K562 (cell line): ENCODE data around the gene CD19. TPM values are rescaled to one million over a fixed set of nuclear protein-coding genes. Genes with fewer than 3 reads are reported as not detected.

Source experiments
- ARID2 ChIP-seq: fragments of 450-650 bp; IDR thresholded peaks from 2 replicates; pipeline ENCODE4 v1.6.1; 2017; ENCODE audit warnings: antibody characterized with exemption, mild to moderate bottlenecking
- CLOCK ChIP-seq: fragments of 250-450 bp; sonication (Bioruptor Pico); IDR thresholded peaks from 2 replicates; pipeline ENCODE4 v1.4.0; 2020; ENCODE audit warnings: mild to moderate bottlenecking, moderate library complexity, borderline replicate concordance
- CTCF ChIP-seq, 3 experiments: IDR thresholded peaks in 2 of 3; conservative IDR thresholded peaks in 1 of 3; 2 replicates each; pipeline ENCODE4 v1.5.1; 2011 to 2012; ENCODE audit warnings: low read length in 3 of 3, mild to moderate bottlenecking in 3 of 3, control low read depth in 2 of 3, improper control_type of control experiment in 1 of 3, inconsistent platforms in 1 of 3, low read depth in 1 of 3, mixed read lengths in 1 of 3, moderate library complexity in 1 of 3; ENCODE audit not compliant: insufficient read depth in 2 of 3
- HDAC1 ChIP-seq, 2 experiments: fragments of 450-650 bp; IDR thresholded peaks; 2 replicates each; pipeline ENCODE4 v1.6.1; 2016 to 2017; ENCODE audit warnings: inconsistent platforms in 1 of 2, mild to moderate bottlenecking in 1 of 2, moderate library complexity in 1 of 2
- HNRNPL ChIP-seq: fragments of 200-400 bp; formaldehyde crosslinking; IDR thresholded peaks from 2 replicates; pipeline ENCODE4 v1.6.1; 2017; ENCODE audit warnings: low read depth, mild to moderate bottlenecking, low read length
- KHSRP ChIP-seq: fragments of 450-650 bp; IDR thresholded peaks from 2 replicates; pipeline ENCODE4 v1.6.1; 2017
- MIER1 ChIP-seq: fragments of 450-650 bp; IDR thresholded peaks from 2 replicates; pipeline ENCODE4 v1.6.1; 2016; ENCODE audit warnings: antibody characterized with exemption, mild to moderate bottlenecking, low read depth
- MTA1 ChIP-seq: fragments of 450-650 bp; IDR thresholded peaks from 2 replicates; pipeline ENCODE4 v1.6.1; 2017; ENCODE audit warnings: borderline replicate concordance
- NCOA4 ChIP-seq: fragments of 450-650 bp; IDR thresholded peaks from 2 replicates; pipeline ENCODE4 v1.6.1; 2018; ENCODE audit warnings: mild to moderate bottlenecking; ENCODE audit not compliant: partially characterized antibody
- NFE2L1 ChIP-seq: fragments of 450-650 bp; IDR thresholded peaks from 2 replicates; pipeline ENCODE4 v1.6.1; 2016; ENCODE audit warnings: missing genetic modification characterization, low read depth, mild to moderate bottlenecking, missing compliant biosample characterization, moderate library complexity, borderline replicate concordance
- SAFB2 ChIP-seq: fragments of 200-400 bp; formaldehyde crosslinking; IDR thresholded peaks from 2 replicates; pipeline ENCODE4 v1.6.1; 2018; ENCODE audit warnings: borderline replicate concordance, low read length, low read depth, moderate library complexity; ENCODE audit not compliant: severe bottlenecking
- TCF15 ChIP-seq: fragments of 250-450 bp; sonication (Bioruptor Pico); IDR thresholded peaks from 2 replicates; pipeline ENCODE4 v1.8.0; 2022; ENCODE audit warnings: moderate library complexity, mild to moderate bottlenecking, inconsistent platforms
- TCF3 ChIP-seq: sonication (generic); formaldehyde crosslinking; IDR thresholded peaks from 2 replicates; pipeline ENCODE4 v1.4.0; 2020; ENCODE audit warnings: mild to moderate bottlenecking, missing genetic modification reagents
- TCF7L2 ChIP-seq: fragments of 150-350 bp; IDR thresholded peaks from 2 replicates; pipeline ENCODE4 v1.6.1; 2016; ENCODE audit warnings: low read depth, mild to moderate bottlenecking, low read length, moderate library complexity
- THAP7 ChIP-seq: fragments of 250-450 bp; sonication (Bioruptor Pico); IDR thresholded peaks from 2 replicates; pipeline ENCODE4 v1.5.0; 2021
- U2AF2 ChIP-seq: fragments of 200-400 bp; formaldehyde crosslinking; optimal IDR thresholded peaks from 2 replicates; pipeline ENCODE3; 2017; ENCODE audit warnings: low read depth, mild to moderate bottlenecking, low read length
- YBX1 ChIP-seq: fragments of 450-650 bp; IDR thresholded peaks from 2 replicates; pipeline ENCODE4 v1.7.1; 2016; ENCODE audit warnings: mild to moderate bottlenecking
- ZBED1 ChIP-seq: IDR thresholded peaks from 2 replicates; pipeline ENCODE4 v1.6.1; 2014
- ZFPM2 ChIP-seq: fragments of 250-450 bp; sonication (Bioruptor Pico); IDR thresholded peaks from 2 replicates; pipeline ENCODE4 v1.5.1; 2022; ENCODE audit warnings: mild to moderate bottlenecking
- ZKSCAN1 ChIP-seq: fragments of 150-350 bp; IDR thresholded peaks from 2 replicates; pipeline ENCODE4 v1.6.1; 2016; ENCODE audit warnings: low read depth, low read length
- ZNF24 ChIP-seq: fragments of 450-650 bp; IDR thresholded peaks from 2 replicates; pipeline ENCODE4 v1.6.1; 2016
- ZNF76 ChIP-seq: fragments of 250-450 bp; sonication (Bioruptor Pico); IDR thresholded peaks from 2 replicates; pipeline ENCODE4 v1.4.0; 2020; ENCODE audit warnings: mild to moderate bottlenecking, moderate library complexity, borderline replicate concordance
- polyA plus RNA-seq, 8 experiments: library from polyadenylated mRNA; depleted of rRNA in 4 of 8; stranded (reverse) in 5 of 8; unstranded in 3 of 8; fragments of >200 nt; fragmentation: Nextera tagmentation in 2 of 8; fragmentation: Illumina TruSeq in 1 of 8; extraction: Ambion mirVana in 2 of 8; extraction: Trizol in 1 of 8; gene quantifications; 2 replicates each; pipeline versions ENCODE4 v1.2.1 to v1.2.3, GENCODE V29; 2011 to 2014; ENCODE audit warnings: inconsistent platforms in 1 of 8, missing spikeins in 1 of 8
- total RNA-seq, 7 experiments: library from RNA; depleted of rRNA in 6 of 7; stranded (reverse); fragments of >200 nt in 6 of 7; fragmentation: Illumina TruSeq in 2 of 7; extraction: Trizol in 2 of 7; gene quantifications; 2 replicates each; pipeline versions ENCODE4 v1.2.1 to v1.2.3, GENCODE V29; 2011 to 2021; ENCODE audit warnings: low replicate concordance in 1 of 7
- TF ChIP-seq, protein P1 (sequence below): fragments of 250-450 bp; sonication (Bioruptor Pico); IDR thresholded peaks from 2 replicates; pipeline ENCODE4 v1.8.0; 2022; ENCODE audit warnings: inconsistent platforms

The CD19 gene
- total and polyA plus RNA-seq, 9 of the 15 experiments (the other 6 are each of a cell fraction or from before 2014, with no cell fraction given) = 0.27 to 3.7 (median 2.0) TPM; not detected in 1

- TF ChIP-seq ZKSCAN1 = no peak
- TF ChIP-seq HDAC1 (IDR thresholded peaks at IDR 0.05) = peak in 1 of 2 experiments; percentile 54; a peak in 1 of 4 replicates
- no peak for TF ChIP-seq NFE2L1
- TF ChIP-seq YBX1 = no peak
- TF ChIP-seq ZNF24 = no peak
- TF ChIP-seq ARID2 = no peak
- TF ChIP-seq TCF3 (CRISPR knock-in tag) = no peak
- TF ChIP-seq NCOA4 = no peak
- no peak for TF ChIP-seq CTCF (IDR thresholded peaks at IDR 0.05 in 2 of 3, conservative IDR thresholded peaks at IDR 0.05 in 1 of 3; ENCODE audit: insufficient read depth in 2 of 3, low read depth in 1 of 3, low read length in 3 of 3)
- no peak for TF ChIP-seq ZFPM2 (CRISPR knock-in tag)
- no peak for TF ChIP-seq CLOCK (CRISPR knock-in tag)
- no peak for TF ChIP-seq TCF15
- no peak for TF ChIP-seq MTA1
- TF ChIP-seq U2AF2 = no peak
- no peak for TF ChIP-seq HNRNPL
- no peak for TF ChIP-seq ZBED1
- no peak for TF ChIP-seq ZNF76 (CRISPR knock-in tag)
- no peak for TF ChIP-seq TCF7L2
- no peak for TF ChIP-seq THAP7 (CRISPR knock-in tag)
- TF ChIP-seq, protein P1, sequence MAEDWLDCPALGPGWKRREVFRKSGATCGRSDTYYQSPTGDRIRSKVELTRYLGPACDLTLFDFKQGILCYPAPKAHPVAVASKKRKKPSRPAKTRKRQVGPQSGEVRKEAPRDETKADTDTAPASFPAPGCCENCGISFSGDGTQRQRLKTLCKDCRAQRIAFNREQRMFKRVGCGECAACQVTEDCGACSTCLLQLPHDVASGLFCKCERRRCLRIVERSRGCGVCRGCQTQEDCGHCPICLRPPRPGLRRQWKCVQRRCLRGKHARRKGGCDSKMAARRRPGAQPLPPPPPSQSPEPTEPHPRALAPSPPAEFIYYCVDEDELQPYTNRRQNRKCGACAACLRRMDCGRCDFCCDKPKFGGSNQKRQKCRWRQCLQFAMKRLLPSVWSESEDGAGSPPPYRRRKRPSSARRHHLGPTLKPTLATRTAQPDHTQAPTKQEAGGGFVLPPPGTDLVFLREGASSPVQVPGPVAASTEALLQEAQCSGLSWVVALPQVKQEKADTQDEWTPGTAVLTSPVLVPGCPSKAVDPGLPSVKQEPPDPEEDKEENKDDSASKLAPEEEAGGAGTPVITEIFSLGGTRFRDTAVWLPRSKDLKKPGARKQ (CRISPR knock-in tag) = no peak
- TF ChIP-seq KHSRP = no peak
- no peak for TF ChIP-seq MIER1
- TF ChIP-seq SAFB2 = no peak
Observed at GRCh38 chr16:28950648-28951409, 19.1 kb downstream of the CD19 start, which contains the start of gene NFATC2IP (continued).
